HepG2 (cell line): ENCODE data around the gene LBX2. TPM values are rescaled to one million over a fixed set of nuclear protein-coding genes. Genes with fewer than 3 reads are reported as not detected.

Experiments used
- ADNP ChIP-seq: sonication (generic); formaldehyde crosslinking; IDR thresholded peaks from 2 replicates; pipeline ENCODE4 v1.4.0; 2020; ENCODE audit warnings: missing genetic modification reagents
- ATAD3A ChIP-seq: sonication (generic); formaldehyde crosslinking; IDR thresholded peaks from 2 replicates; pipeline ENCODE4 v1.4.0; 2020; ENCODE audit warnings: missing genetic modification reagents
- CBX2 ChIP-seq, 2 experiments: fragments of 200-600 bp in 1 of 2; sonication (generic); formaldehyde crosslinking in 1 of 2; IDR thresholded peaks; 2 replicates each; pipeline versions ENCODE4 v1.7.0 to v1.8.1; 2018 to 2022; ENCODE audit warnings: low read depth in 2 of 2, low read length in 1 of 2, mild to moderate bottlenecking in 1 of 2, missing genetic modification reagents in 1 of 2
- EEA1 ChIP-seq: sonication (generic); formaldehyde crosslinking; IDR thresholded peaks from 2 replicates; pipeline ENCODE4 v1.5.1; 2020; ENCODE audit warnings: mild to moderate bottlenecking, missing genetic modification reagents, borderline replicate concordance
- EHMT2 ChIP-seq: fragments of 200-600 bp; sonication (generic); IDR thresholded peaks from 2 replicates; pipeline ENCODE4 v1.7.0; 2017; ENCODE audit warnings: antibody characterized with exemption, low read depth, low read length, borderline replicate concordance
- ERF ChIP-seq: IDR thresholded peaks from 2 replicates; pipeline ENCODE4 v1.6.1; 2018; ENCODE audit warnings: missing biosample characterization, missing genetic modification reagents
- FOXM1 ChIP-seq: sonication (generic); formaldehyde crosslinking; IDR thresholded peaks from 2 replicates; pipeline ENCODE4 v1.5.0; 2020; ENCODE audit warnings: missing genetic modification reagents
- FOXO1 ChIP-seq: sonication (generic); formaldehyde crosslinking; IDR thresholded peaks from 2 replicates; pipeline ENCODE4 v1.4.0; 2020; ENCODE audit warnings: missing genetic modification reagents
- MED8 ChIP-seq: sonication (generic); formaldehyde crosslinking; IDR thresholded peaks from 2 replicates; pipeline ENCODE4 v1.8.1; 2023; ENCODE audit warnings: mild to moderate bottlenecking, missing genetic modification reagents; ENCODE audit not compliant: insufficient replicate concordance
- NCOA5 ChIP-seq: sonication (generic); formaldehyde crosslinking; IDR thresholded peaks from 2 replicates; pipeline ENCODE4 v1.4.0; 2020; ENCODE audit warnings: missing genetic modification reagents
- NR1H2 ChIP-seq: sonication (generic); formaldehyde crosslinking; IDR thresholded peaks from 2 replicates; pipeline ENCODE4 v1.8.1; 2022; ENCODE audit warnings: low read depth, missing genetic modification reagents, borderline replicate concordance
- YEATS2 ChIP-seq: sonication (generic); formaldehyde crosslinking; IDR thresholded peaks from 2 replicates; pipeline ENCODE4 v1.4.0; 2020; ENCODE audit warnings: missing genetic modification reagents, borderline replicate concordance
- ZFP1 ChIP-seq: IDR thresholded peaks from 2 replicates; pipeline ENCODE4 v1.6.1; 2016
- ZKSCAN5 ChIP-seq: sonication (generic); formaldehyde crosslinking; IDR thresholded peaks from 2 replicates; pipeline ENCODE4 v1.5.1; 2020; ENCODE audit warnings: mild to moderate bottlenecking, missing genetic modification reagents
- ZNF235 ChIP-seq: sonication (generic); formaldehyde crosslinking; IDR thresholded peaks from 2 replicates; pipeline ENCODE4 v1.8.1; 2023; ENCODE audit warnings: mild to moderate bottlenecking, missing genetic modification reagents, borderline replicate concordance
- ZNF329 ChIP-seq: sonication (generic); formaldehyde crosslinking; IDR thresholded peaks from 2 replicates; pipeline ENCODE4 v1.9.0; 2021; ENCODE audit warnings: low read depth, mild to moderate bottlenecking, missing genetic modification reagents
- ZNF567 ChIP-seq: sonication (generic); formaldehyde crosslinking; IDR thresholded peaks from 2 replicates; pipeline ENCODE4 v1.8.1; 2023; ENCODE audit warnings: mild to moderate bottlenecking, missing genetic modification reagents, borderline replicate concordance
- ZNF614 ChIP-seq: IDR thresholded peaks from 2 replicates; pipeline ENCODE4 v1.6.1; 2018; ENCODE audit warnings: missing biosample characterization, missing genetic modification reagents, inconsistent platforms, borderline replicate concordance
- ZNF775 ChIP-seq: sonication (generic); formaldehyde crosslinking; IDR thresholded peaks from 2 replicates; pipeline ENCODE4 v1.4.0; 2020; ENCODE audit warnings: missing genetic modification reagents, mild to moderate bottlenecking, moderate library complexity, borderline replicate concordance
- ZNF839 ChIP-seq: sonication (generic); formaldehyde crosslinking; IDR thresholded peaks from 2 replicates; pipeline ENCODE4 v1.4.0; 2020; ENCODE audit warnings: missing genetic modification reagents, mild to moderate bottlenecking, borderline replicate concordance
- ZSCAN30 ChIP-seq: sonication (generic); formaldehyde crosslinking; IDR thresholded peaks from 2 replicates; pipeline ENCODE4 v1.5.0; 2020; ENCODE audit warnings: mild to moderate bottlenecking, missing genetic modification reagents
- polyA plus RNA-seq, 8 experiments: library from polyadenylated mRNA; depleted of rRNA in 3 of 8; stranded (reverse) in 7 of 8; unstranded in 1 of 8; fragments of >200 nt; fragmentation: Illumina TruSeq in 4 of 8; extraction: Trizol in 4 of 8; gene quantifications; 2 replicates each; pipeline versions ENCODE4 v1.2.1 to v1.2.3, GENCODE V29; 2011 to 2016; ENCODE audit warnings: low read depth in 4 of 8, missing spikeins in 1 of 8, mixed read lengths in 1 of 8; ENCODE audit not compliant: insufficient read depth in 1 of 8
- total RNA-seq, 5 experiments: library from RNA; depleted of rRNA; stranded (reverse); fragments of >200 nt; fragmentation: Illumina TruSeq; extraction: Trizol; gene quantifications; 2 replicates each; pipeline ENCODE4 v1.2.3, GENCODE V29; 2016; ENCODE audit warnings: low read depth in 1 of 5
- TF ChIP-seq, protein P1 (sequence below): IDR thresholded peaks from 2 replicates; pipeline ENCODE4 v1.6.1; 2016
- TF ChIP-seq, protein P2 (sequence below): sonication (generic); formaldehyde crosslinking; conservative IDR thresholded peaks from 2 replicates; pipeline ENCODE4 v1.5.0; 2020; ENCODE audit warnings: missing genetic modification reagents
- TF ChIP-seq, protein P3 (sequence below): IDR thresholded peaks from 2 replicates; pipeline ENCODE4 v1.6.1; 2016; ENCODE audit warnings: control low read depth
- TF ChIP-seq, protein P4 (sequence below): sonication (generic); formaldehyde crosslinking; IDR thresholded peaks from 2 replicates; pipeline ENCODE4 v1.8.0; 2022; ENCODE audit warnings: missing genetic modification reagents, mild to moderate bottlenecking, inconsistent platforms, borderline replicate concordance

Gene LBX2
- total and polyA plus RNA-seq, 2 of the 13 experiments (the other 11 are each of a cell fraction or from before 2014, with no cell fraction given): 6.4 to 8.1 TPM

DNA sequence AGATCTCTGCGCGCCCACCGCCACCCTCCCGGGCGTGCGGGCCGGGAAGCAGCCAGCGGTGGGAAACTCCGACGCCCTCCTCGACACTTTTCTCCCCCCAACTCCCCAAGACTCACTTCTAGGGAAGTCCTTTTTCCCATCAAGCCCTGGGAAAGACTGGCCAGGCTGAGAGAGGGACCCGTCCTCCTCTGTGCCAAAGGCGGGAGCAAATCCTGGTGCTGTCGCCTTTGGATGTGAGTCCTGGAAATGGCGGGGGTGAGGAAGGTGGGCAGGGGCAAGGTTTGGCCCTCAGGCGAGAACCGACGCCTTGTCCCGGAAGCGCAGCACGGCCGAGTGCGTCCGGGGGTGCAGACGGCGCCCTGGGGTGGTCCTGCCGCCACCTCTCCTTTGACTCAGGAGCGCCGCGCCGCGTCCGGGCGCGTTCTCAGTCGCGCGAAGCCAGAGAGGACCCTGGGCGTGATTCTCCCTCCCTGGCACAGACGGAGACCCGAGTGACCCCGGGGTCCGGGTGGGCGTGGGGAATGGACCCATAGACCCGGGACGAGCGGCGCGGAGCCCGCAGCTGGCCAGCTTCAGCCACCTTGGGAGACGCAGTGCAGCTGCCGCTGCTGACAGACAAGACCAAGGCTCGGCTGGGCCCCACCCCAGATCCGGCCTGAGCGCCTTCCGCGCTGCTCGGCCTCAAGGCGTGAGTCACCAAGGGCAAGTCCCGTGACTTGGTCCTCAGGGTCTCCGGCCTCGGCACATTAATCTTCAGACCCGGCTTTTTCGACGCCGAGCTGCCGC, 3.5 kb upstream of the LBX2 start (continued):
- peak; percentile 94; the same call in 1 of the 2 replicates for TF ChIP-seq EEA1 (CRISPR knock-in tag)
- TF ChIP-seq FOXM1 (CRISPR knock-in tag): no peak
- TF ChIP-seq ERF (CRISPR knock-in tag): no peak; the same call in 1 of the 2 replicates
- TF ChIP-seq, protein P1, sequence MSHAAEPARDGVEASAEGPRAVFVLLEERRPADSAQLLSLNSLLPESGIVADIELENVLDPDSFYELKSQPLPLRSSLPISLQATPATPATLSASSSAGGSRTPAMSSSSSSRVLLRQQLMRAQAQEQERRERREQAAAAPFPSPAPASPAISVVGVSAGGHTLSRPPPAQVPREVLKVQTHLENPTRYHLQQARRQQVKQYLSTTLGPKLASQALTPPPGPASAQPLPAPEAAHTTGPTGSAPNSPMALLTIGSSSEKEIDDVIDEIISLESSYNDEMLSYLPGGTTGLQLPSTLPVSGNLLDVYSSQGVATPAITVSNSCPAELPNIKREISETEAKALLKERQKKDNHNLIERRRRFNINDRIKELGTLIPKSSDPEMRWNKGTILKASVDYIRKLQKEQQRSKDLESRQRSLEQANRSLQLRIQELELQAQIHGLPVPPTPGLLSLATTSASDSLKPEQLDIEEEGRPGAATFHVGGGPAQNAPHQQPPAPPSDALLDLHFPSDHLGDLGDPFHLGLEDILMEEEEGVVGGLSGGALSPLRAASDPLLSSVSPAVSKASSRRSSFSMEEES: peak; percentile 68; the same call in 1 of the 2 replicates
- no peak for TF ChIP-seq ZNF775 (CRISPR knock-in tag)
- TF ChIP-seq ZNF329 (CRISPR knock-in tag): peak; percentile 55; the same call in 1 of the 2 replicates
- TF ChIP-seq CBX2 (IDR thresholded peaks at IDR 0.05; ENCODE audit: low read depth, low read length): no peak
- no peak for TF ChIP-seq CBX2 (CRISPR knock-in tag; IDR thresholded peaks at IDR 0.05; ENCODE audit: low read depth)
- no peak; the same call in 1 of the 2 replicates for TF ChIP-seq ZNF567
- TF ChIP-seq, protein P2, sequence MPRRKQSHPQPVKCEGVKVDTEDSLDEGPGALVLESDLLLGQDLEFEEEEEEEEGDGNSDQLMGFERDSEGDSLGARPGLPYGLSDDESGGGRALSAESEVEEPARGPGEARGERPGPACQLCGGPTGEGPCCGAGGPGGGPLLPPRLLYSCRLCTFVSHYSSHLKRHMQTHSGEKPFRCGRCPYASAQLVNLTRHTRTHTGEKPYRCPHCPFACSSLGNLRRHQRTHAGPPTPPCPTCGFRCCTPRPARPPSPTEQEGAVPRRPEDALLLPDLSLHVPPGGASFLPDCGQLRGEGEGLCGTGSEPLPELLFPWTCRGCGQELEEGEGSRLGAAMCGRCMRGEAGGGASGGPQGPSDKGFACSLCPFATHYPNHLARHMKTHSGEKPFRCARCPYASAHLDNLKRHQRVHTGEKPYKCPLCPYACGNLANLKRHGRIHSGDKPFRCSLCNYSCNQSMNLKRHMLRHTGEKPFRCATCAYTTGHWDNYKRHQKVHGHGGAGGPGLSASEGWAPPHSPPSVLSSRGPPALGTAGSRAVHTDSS (CRISPR knock-in tag): no peak
- peak; percentile 54; the same call in 1 of the 2 replicates for TF ChIP-seq ZNF235 (CRISPR knock-in tag)
- TF ChIP-seq ZKSCAN5 (CRISPR knock-in tag): peak; percentile 50; the same call in 1 of the 2 replicates
- no peak for TF ChIP-seq ATAD3A (CRISPR knock-in tag)
- peak; percentile 41; the same call in 1 of the 2 replicates for TF ChIP-seq FOXO1 (CRISPR knock-in tag)
- peak; percentile 49 for TF ChIP-seq MED8 (CRISPR knock-in tag)
- TF ChIP-seq, protein P3, sequence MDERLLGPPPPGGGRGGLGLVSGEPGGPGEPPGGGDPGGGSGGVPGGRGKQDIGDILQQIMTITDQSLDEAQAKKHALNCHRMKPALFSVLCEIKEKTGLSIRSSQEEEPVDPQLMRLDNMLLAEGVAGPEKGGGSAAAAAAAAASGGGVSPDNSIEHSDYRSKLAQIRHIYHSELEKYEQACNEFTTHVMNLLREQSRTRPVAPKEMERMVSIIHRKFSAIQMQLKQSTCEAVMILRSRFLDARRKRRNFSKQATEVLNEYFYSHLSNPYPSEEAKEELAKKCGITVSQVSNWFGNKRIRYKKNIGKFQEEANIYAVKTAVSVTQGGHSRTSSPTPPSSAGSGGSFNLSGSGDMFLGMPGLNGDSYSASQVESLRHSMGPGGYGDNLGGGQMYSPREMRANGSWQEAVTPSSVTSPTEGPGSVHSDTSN (CRISPR knock-in tag): no peak
- TF ChIP-seq NCOA5 (CRISPR knock-in tag): peak; percentile 70; the same call in 1 of the 2 replicates
- TF ChIP-seq, protein P4, sequence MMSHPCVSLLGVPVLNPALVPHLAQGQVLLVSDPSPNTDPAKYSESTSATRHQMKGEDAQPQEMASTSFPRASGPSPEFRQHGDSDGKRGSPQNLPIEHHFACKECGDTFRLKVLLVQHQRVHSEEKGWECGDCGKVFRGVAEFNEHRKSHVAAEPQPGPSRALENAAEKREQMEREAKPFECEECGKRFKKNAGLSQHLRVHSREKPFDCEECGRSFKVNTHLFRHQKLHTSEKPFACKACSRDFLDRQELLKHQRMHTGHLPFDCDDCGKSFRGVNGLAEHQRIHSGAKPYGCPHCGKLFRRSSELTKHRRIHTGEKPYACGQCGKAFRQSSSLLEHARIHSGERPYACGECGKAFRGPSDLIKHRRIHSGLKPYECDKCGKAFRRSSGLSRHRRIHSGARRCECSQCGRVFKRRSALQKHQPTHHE (CRISPR knock-in tag): no peak
- TF ChIP-seq ZFP1: 0 out of 2 replicates have a peak, but pooled peaks have one; percentile 8
- TF ChIP-seq ADNP (CRISPR knock-in tag): no peak
- no peak for TF ChIP-seq EHMT2
- no peak; the same call in 1 of the 2 replicates for TF ChIP-seq ZNF839
- no peak for TF ChIP-seq ZSCAN30
- peak; percentile 63 for TF ChIP-seq NR1H2
- TF ChIP-seq YEATS2 (CRISPR knock-in tag): no peak; the same call in 1 of the 2 replicates
- TF ChIP-seq ZNF614: peak; percentile 48; the same call in 1 of the 2 replicates
